Lung (tissue), 12 donors: ENCODE measurements around the gene MTX2. TPM values are rescaled to one million over a fixed set of nuclear protein-coding genes. Genes with fewer than 3 reads are reported as not detected.

ENCODE experiments used
- ATAC-seq: fragments of 200-7000 bp; cut with Tn5 transposase; one replicate; pipeline ENCODE4 v1.9.1; 2020; ENCODE audit warnings: moderate number of reproducible peaks; ENCODE audit not compliant: insufficient read depth, low FRiP score
- DNase-seq, 3 donors: peaks; one replicate each; pipeline ENCODE4 v3.0.0-alpha.2; 2013 to 2017
- H3K27ac ChIP-seq, 2 donors: one replicate each; pipeline ENCODE4 v1.5.1; 2013; ENCODE audit warnings: mild to moderate bottlenecking in 2 of 2, moderate library complexity in 2 of 2, control low read depth in 1 of 2, inconsistent platforms in 1 of 2, low read depth in 1 of 2, low read length in 1 of 2
- H3K27me3 ChIP-seq, 3 donors: one replicate each; pipeline ENCODE4 v1.5.1; 2013; ENCODE audit warnings: low read length in 2 of 3; ENCODE audit not compliant: control insufficient read depth in 3 of 3, insufficient read depth in 3 of 3
- H3K36me3 ChIP-seq, 4 donors: one replicate each; pipeline ENCODE4 v1.5.1; 2013; ENCODE audit warnings: low read length in 4 of 4, mild to moderate bottlenecking in 1 of 4, moderate library complexity in 1 of 4; ENCODE audit not compliant: control insufficient read depth in 4 of 4, insufficient read depth in 4 of 4
- H3K4me1 ChIP-seq, 5 donors: one replicate each; pipeline ENCODE4 v1.5.1; 2013; ENCODE audit warnings: low read length in 5 of 5, mild to moderate bottlenecking in 2 of 5, moderate library complexity in 1 of 5; ENCODE audit not compliant: control insufficient read depth in 5 of 5, insufficient read depth in 5 of 5
- H3K4me3 ChIP-seq: one replicate; pipeline ENCODE4 v1.5.1; 2013; ENCODE audit warnings: mild to moderate bottlenecking, control low read depth, moderate library complexity
- H3K9ac ChIP-seq, 2 donors: one replicate each; pipeline ENCODE4 v1.5.1; 2013; ENCODE audit warnings: low read length in 2 of 2, control low read depth in 1 of 2; ENCODE audit not compliant: insufficient read depth in 1 of 2
- H3K9me3 ChIP-seq, 4 donors: one replicate each; pipeline ENCODE4 v1.5.1; 2013; ENCODE audit warnings: low read length in 3 of 4, mild to moderate bottlenecking in 1 of 4, moderate library complexity in 1 of 4; ENCODE audit not compliant: control insufficient read depth in 4 of 4, insufficient read depth in 3 of 4
- WGBS, 2 donors: extraction: QIAGEN DNeasy Blood & Tissue Kit; methylation state at CpG; one replicate each; pipeline ENCODE4 v1.1.7; 2013; 5-methylcytosine and 5-hydroxymethylcytosine counted together
- polyA plus RNA-seq, 2 donors: library from polyadenylated mRNA; stranded (reverse); fragments of 200-250 nt; gene quantifications; one replicate each; pipeline ENCODE4 v1.2.1, GENCODE V29; 2013
- total RNA-seq, 2 donors: library from RNA; depleted of rRNA in 1 of 2; stranded (reverse); fragments of >200 nt in 1 of 2; gene quantifications; one replicate each; pipeline ENCODE4 v1.2.1, GENCODE V29; 2014 to 2021
- TF ChIP-seq, protein P1 (sequence below): IDR thresholded peaks from 2 replicates; pipeline ENCODE4 v1.5.1; 2012; ENCODE audit warnings: mild to moderate bottlenecking; ENCODE audit errors: control extremely low read depth, extremely low read depth
- donor health status: control.
- donor health status: control.
- donor health status: Bipolar disorder and iron deficiency.
- donor health status: healthy.
- donor health status: DM: yes; HTN: yes; CAD: no.

The MTX2 gene
- total and polyA plus RNA-seq, 4 donors, result 20.2 to 42.1 (median 27.7) TPM

DNA sequence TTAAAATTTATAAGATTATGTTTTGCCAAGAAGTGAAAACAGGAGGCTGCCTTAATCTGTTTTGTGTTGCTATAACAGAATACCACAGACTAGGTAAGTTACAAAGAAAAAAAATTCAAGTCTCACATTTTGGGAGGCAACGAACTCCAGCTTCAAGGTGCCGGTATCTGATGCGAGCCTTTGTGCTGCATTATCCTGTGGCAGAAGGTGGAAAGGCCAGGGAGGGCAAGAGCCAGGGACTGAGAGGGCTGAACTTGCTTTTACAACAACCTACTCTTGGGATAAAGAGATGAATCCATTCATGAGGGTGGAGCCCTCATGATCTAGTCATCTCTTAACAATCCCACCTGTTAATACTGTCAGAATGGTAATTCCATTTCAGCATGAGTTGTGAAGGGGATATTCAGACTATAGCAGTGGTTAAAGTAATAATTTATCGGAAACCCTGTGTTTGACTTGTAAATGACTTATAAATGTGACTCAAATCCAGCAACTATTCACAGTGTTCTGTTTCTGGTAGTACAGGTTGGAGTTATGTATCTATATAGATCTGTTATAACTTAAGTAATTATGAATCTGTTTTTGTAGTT lies 3.7 kb downstream of the MTX2 start:
- DNase-seq (no peak), ATAC-seq (no peak)
- H3K36me3 ChIP-seq, result no peaks in the 10 kb centered on the region
- H3K4me1 ChIP-seq, result peaks cover 0 to 7% (median 0%) of the 10 kb centered on the region in 5 donors
- TF ChIP-seq, protein P1, sequence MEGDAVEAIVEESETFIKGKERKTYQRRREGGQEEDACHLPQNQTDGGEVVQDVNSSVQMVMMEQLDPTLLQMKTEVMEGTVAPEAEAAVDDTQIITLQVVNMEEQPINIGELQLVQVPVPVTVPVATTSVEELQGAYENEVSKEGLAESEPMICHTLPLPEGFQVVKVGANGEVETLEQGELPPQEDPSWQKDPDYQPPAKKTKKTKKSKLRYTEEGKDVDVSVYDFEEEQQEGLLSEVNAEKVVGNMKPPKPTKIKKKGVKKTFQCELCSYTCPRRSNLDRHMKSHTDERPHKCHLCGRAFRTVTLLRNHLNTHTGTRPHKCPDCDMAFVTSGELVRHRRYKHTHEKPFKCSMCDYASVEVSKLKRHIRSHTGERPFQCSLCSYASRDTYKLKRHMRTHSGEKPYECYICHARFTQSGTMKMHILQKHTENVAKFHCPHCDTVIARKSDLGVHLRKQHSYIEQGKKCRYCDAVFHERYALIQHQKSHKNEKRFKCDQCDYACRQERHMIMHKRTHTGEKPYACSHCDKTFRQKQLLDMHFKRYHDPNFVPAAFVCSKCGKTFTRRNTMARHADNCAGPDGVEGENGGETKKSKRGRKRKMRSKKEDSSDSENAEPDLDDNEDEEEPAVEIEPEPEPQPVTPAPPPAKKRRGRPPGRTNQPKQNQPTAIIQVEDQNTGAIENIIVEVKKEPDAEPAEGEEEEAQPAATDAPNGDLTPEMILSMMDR, result no peak
- no peak overlapping the region for H3K9ac ChIP-seq
- no peak overlapping the region for H3K27ac ChIP-seq
- 93 to 95% methylated on average over 4 of the region's 4 CpGs for WGBS, 2 donors
- no peaks in the 10 kb centered on the region for H3K9me3 ChIP-seq
- H3K27me3 ChIP-seq, result no peaks in the 10 kb centered on the region
- H3K4me3 ChIP-seq, result no peak overlapping the region

DNA sequence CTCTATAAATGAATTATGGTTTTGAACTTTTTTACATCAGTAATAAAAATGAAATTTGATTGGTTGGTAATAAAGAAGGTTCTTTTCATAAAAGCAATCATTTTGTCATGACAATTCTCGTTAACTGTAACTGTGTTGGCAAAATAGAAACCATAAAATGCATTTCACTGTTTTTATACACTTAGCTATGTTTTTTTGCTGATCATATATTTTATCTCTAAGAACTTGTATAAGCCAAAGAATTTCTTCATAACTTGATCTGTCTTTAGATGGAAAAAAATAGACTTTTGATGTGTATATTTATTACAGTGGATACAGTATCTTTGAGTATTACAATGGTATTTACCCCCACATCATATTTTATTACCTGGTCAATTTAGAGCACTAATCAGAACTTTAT lies 9.7 kb downstream of the MTX2 start:
- Histone ChIP-seq H3K4me1 (peaks cover 0 to 17% (median 0%) of the 10 kb centered on the region in 5 donors), H3K27ac (no peak overlapping the region), H3K4me3 (no peak overlapping the region), H3K27me3 (no peaks in the 10 kb centered on the region), H3K36me3 (no peaks in the 10 kb centered on the region), H3K9ac (no peak overlapping the region), H3K9me3 (no peaks in the 10 kb centered on the region)
- DNase-seq, result no peak
- no peak for ATAC-seq
- 100% methylated on average over 1 of the region's 1 CpG for WGBS, 2 donors
- TF ChIP-seq, protein P1, result no peak

DNA sequence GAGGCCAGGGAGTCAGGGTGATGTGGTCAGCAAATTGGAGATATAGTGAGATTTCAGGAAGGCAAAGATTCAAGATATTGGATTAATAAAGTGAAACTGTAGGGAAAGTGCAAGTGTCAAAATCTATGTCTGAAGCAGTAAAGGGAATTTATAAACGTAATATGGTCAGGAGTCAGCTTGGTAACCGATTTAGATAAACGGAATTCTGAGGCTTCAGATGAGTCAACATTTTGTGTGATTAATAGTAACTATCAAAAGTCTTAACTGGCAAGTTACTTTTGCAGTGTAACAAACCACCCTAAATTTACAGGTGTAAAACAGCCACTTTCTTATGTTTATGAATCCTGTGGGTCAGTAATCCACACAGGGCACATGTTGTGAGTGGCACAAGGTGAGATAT lies 10.9 kb downstream of the MTX2 start:
- Histone ChIP-seq H3K27ac (no peak overlapping the region), H3K4me3 (no peak overlapping the region), H3K27me3 (no peaks in the 10 kb centered on the region), H3K36me3 (no peaks in the 10 kb centered on the region), H3K9me3 (no peaks in the 10 kb centered on the region), H3K4me1 (peaks cover 0 to 14% (median 0%) of the 10 kb centered on the region in 5 donors), H3K9ac (no peak overlapping the region)
- DNase-seq, result no peak
- TF ChIP-seq, protein P1, result no peak
- ATAC-seq, result no peak
- 93 to 98% methylated on average over 3 of the region's 3 CpGs for WGBS, 2 donors
